HepG2 (cell line): Measurements from ENCODE around the gene PITHD1. TPM values are rescaled to one million over a fixed set of nuclear protein-coding genes. Genes with fewer than 3 reads are reported as not detected.
A peak's percentile ranks its signal among the peaks of the same experiment; 100 is the strongest.

Experiments
- ARID2 ChIP-seq: sonication (generic); formaldehyde crosslinking; IDR thresholded peaks from 2 replicates; pipeline ENCODE4 v1.8.1; 2022; ENCODE audit warnings: mild to moderate bottlenecking, missing genetic modification reagents, borderline replicate concordance
- ARID3A ChIP-seq: IDR thresholded peaks from 2 replicates; pipeline ENCODE4 v1.6.1; 2012; ENCODE audit warnings: low read depth, low read length, improper control_type of control experiment
- HCFC1 ChIP-seq: fragments of 150-350 bp; IDR thresholded peaks from 2 replicates; pipeline ENCODE4 v1.6.1; 2014; ENCODE audit warnings: low read depth, low read length
- KLF13 ChIP-seq: sonication (generic); formaldehyde crosslinking; IDR thresholded peaks from 2 replicates; pipeline ENCODE4 v1.4.0; 2020; ENCODE audit warnings: mild to moderate bottlenecking, missing genetic modification reagents
- KLF6 ChIP-seq: IDR thresholded peaks from 2 replicates; pipeline ENCODE4 v1.8.0; 2016; ENCODE audit warnings: missing biosample characterization, missing genetic modification reagents
- MIER3 ChIP-seq: IDR thresholded peaks from 2 replicates; pipeline ENCODE4 v1.6.1; 2016; ENCODE audit warnings: missing compliant biosample characterization, borderline replicate concordance
- NCOA2 ChIP-seq: sonication (generic); formaldehyde crosslinking; IDR thresholded peaks from 2 replicates; pipeline ENCODE4 v1.8.0; 2022; ENCODE audit warnings: inconsistent platforms
- PBX2 ChIP-seq: IDR thresholded peaks from 2 replicates; pipeline ENCODE4 v1.6.1; 2016; ENCODE audit warnings: control low read depth
- PRMT3 ChIP-seq: sonication (generic); formaldehyde crosslinking; IDR thresholded peaks from 2 replicates; pipeline ENCODE4 v1.8.1; 2022; ENCODE audit warnings: low read depth, mild to moderate bottlenecking, moderate library complexity, missing genetic modification reagents, borderline replicate concordance
- RBAK ChIP-seq: sonication (generic); formaldehyde crosslinking; IDR thresholded peaks from 2 replicates; pipeline ENCODE4 v1.5.1; 2020; ENCODE audit warnings: mild to moderate bottlenecking, missing genetic modification reagents
- SAP130 ChIP-seq: IDR thresholded peaks from 2 replicates; pipeline ENCODE4 v1.6.1; 2016; ENCODE audit warnings: low read depth
- SMARCC2 ChIP-seq: fragments of 450-650 bp; IDR thresholded peaks from 2 replicates; pipeline ENCODE4 v1.6.1; 2017; ENCODE audit warnings: antibody characterized with exemption, mild to moderate bottlenecking
- SMC3 ChIP-seq: IDR thresholded peaks from 2 replicates; pipeline ENCODE4 v1.6.1; 2011; ENCODE audit warnings: low read length, improper control_type of control experiment
- SP4 ChIP-seq: sonication (generic); formaldehyde crosslinking; IDR thresholded peaks from 2 replicates; pipeline ENCODE4 v1.8.1; 2023; ENCODE audit warnings: mild to moderate bottlenecking, missing genetic modification reagents
- ZNF414 ChIP-seq: sonication (generic); formaldehyde crosslinking; IDR thresholded peaks from 2 replicates; pipeline ENCODE4 v1.5.0; 2020; ENCODE audit warnings: missing genetic modification reagents
- ZNF501 ChIP-seq: sonication (generic); formaldehyde crosslinking; IDR thresholded peaks from 2 replicates; pipeline ENCODE4 v1.5.1; 2020; ENCODE audit warnings: mild to moderate bottlenecking, moderate library complexity, missing genetic modification reagents
- ZNF569 ChIP-seq: sonication (generic); formaldehyde crosslinking; IDR thresholded peaks from 2 replicates; pipeline ENCODE4 v1.5.0; 2020; ENCODE audit warnings: mild to moderate bottlenecking, missing genetic modification reagents, moderate library complexity, borderline replicate concordance
- ZNF589 ChIP-seq: sonication (generic); formaldehyde crosslinking; conservative IDR thresholded peaks from 2 replicates; pipeline ENCODE4 v1.8.0; 2022; ENCODE audit warnings: mild to moderate bottlenecking, moderate library complexity, missing genetic modification reagents
- ZNF883 ChIP-seq: sonication (generic); formaldehyde crosslinking; IDR thresholded peaks from 2 replicates; pipeline ENCODE4 v1.5.1; 2020; ENCODE audit warnings: mild to moderate bottlenecking, missing genetic modification reagents; ENCODE audit errors: not compliant biosample characterization
- polyA plus RNA-seq, 8 experiments: library from polyadenylated mRNA; depleted of rRNA in 3 of 8; stranded (reverse) in 7 of 8; unstranded in 1 of 8; fragments of >200 nt; fragmentation: Illumina TruSeq in 4 of 8; extraction: Trizol in 4 of 8; gene quantifications; 2 replicates each; pipeline versions ENCODE4 v1.2.1 to v1.2.3, GENCODE V29; 2011 to 2016; ENCODE audit warnings: low read depth in 4 of 8, missing spikeins in 1 of 8, mixed read lengths in 1 of 8; ENCODE audit not compliant: insufficient read depth in 1 of 8
- total RNA-seq, 5 experiments: library from RNA; depleted of rRNA; stranded (reverse); fragments of >200 nt; fragmentation: Illumina TruSeq; extraction: Trizol; gene quantifications; 2 replicates each; pipeline ENCODE4 v1.2.3, GENCODE V29; 2016; ENCODE audit warnings: low read depth in 1 of 5
- TF ChIP-seq, protein P1 (sequence below): IDR thresholded peaks from 2 replicates; pipeline ENCODE4 v1.4.0; 2020; ENCODE audit warnings: mild to moderate bottlenecking, missing genetic modification reagents

Gene PITHD1
- total and polyA plus RNA-seq, 2 of the 13 experiments (the other 11 are each of a cell fraction or from before 2014, with no cell fraction given): 28.0 to 37.3 TPM

GRCh38 chr1:23825076-23825761 is 47.0 kb downstream of the PITHD1 start, which contains the start of gene HMGCL (continued):
- TF ChIP-seq ZNF883 (CRISPR knock-in tag) (peak; percentile 57), PRMT3 (no peak), SMC3 (no peak), PBX2 (CRISPR knock-in tag) (no peak), HCFC1 (no peak), ZNF569 (CRISPR knock-in tag) (no peak), ARID2 (CRISPR knock-in tag) (no peak), ARID3A (no peak), KLF6 (peak; percentile 86; the same call in 1 of the 2 replicates), KLF13 (CRISPR knock-in tag) (no peak), MIER3 (CRISPR knock-in tag) (peak; percentile 55), ZNF589 (no peak), RBAK (CRISPR knock-in tag) (no peak), SP4 (CRISPR knock-in tag) (peak; percentile 87), ZNF414 (peak; percentile 92; the same call in 1 of the 2 replicates), ZNF501 (CRISPR knock-in tag) (peak; percentile 76; the same call in 1 of the 2 replicates), SAP130 (CRISPR knock-in tag) (peak; percentile 91), NCOA2 (CRISPR knock-in tag) (0 out of 2 replicates have a peak, but pooled peaks have one; percentile 9), SMARCC2 (no peak)
- TF ChIP-seq, protein P1, sequence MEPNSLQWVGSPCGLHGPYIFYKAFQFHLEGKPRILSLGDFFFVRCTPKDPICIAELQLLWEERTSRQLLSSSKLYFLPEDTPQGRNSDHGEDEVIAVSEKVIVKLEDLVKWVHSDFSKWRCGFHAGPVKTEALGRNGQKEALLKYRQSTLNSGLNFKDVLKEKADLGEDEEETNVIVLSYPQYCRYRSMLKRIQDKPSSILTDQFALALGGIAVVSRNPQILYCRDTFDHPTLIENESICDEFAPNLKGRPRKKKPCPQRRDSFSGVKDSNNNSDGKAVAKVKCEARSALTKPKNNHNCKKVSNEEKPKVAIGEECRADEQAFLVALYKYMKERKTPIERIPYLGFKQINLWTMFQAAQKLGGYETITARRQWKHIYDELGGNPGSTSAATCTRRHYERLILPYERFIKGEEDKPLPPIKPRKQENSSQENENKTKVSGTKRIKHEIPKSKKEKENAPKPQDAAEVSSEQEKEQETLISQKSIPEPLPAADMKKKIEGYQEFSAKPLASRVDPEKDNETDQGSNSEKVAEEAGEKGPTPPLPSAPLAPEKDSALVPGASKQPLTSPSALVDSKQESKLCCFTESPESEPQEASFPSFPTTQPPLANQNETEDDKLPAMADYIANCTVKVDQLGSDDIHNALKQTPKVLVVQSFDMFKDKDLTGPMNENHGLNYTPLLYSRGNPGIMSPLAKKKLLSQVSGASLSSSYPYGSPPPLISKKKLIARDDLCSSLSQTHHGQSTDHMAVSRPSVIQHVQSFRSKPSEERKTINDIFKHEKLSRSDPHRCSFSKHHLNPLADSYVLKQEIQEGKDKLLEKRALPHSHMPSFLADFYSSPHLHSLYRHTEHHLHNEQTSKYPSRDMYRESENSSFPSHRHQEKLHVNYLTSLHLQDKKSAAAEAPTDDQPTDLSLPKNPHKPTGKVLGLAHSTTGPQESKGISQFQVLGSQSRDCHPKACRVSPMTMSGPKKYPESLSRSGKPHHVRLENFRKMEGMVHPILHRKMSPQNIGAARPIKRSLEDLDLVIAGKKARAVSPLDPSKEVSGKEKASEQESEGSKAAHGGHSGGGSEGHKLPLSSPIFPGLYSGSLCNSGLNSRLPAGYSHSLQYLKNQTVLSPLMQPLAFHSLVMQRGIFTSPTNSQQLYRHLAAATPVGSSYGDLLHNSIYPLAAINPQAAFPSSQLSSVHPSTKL (CRISPR knock-in tag): peak; percentile 68
